Type B pancreatic cell (in vitro differentiated cells): ENCODE results near the gene HNRNPC. TPM values are rescaled to one million over a fixed set of nuclear protein-coding genes. Genes with fewer than 3 reads are reported as not detected.

Experiments
- DNase-seq: peaks from one replicate; pipeline ENCODE4 v3.0.0; 2021; ENCODE audit warnings: mixed read lengths; ENCODE audit not compliant: unreplicated experiment; ENCODE audit errors: extremely low spot score
- H3K27ac Mint-ChIP-seq: 2 replicates; pipeline ENCODE4 v1.8.0; 2021; ENCODE audit warnings: mild to moderate bottlenecking, mixed read lengths
- H3K27me3 Mint-ChIP-seq: 2 replicates; pipeline ENCODE4 v1.8.0; 2021; ENCODE audit warnings: mixed read lengths
- H3K36me3 Mint-ChIP-seq: 2 replicates; pipeline ENCODE4 v1.8.0; 2021; ENCODE audit warnings: mixed read lengths
- H3K4me1 Mint-ChIP-seq: one replicate; pipeline ENCODE4 v1.8.0; 2021; ENCODE audit warnings: mixed read lengths; ENCODE audit not compliant: unreplicated experiment
- H3K4me3 Mint-ChIP-seq: 2 replicates; pipeline ENCODE4 v1.8.0; 2021; ENCODE audit warnings: mild to moderate bottlenecking, mixed read lengths
- H3K9me3 Mint-ChIP-seq: 2 replicates; pipeline ENCODE4 v1.8.0; 2021; ENCODE audit warnings: mixed read lengths
- long read RNA-seq: library from polyadenylated mRNA; unstranded; transcript quantifications from one replicate; pipeline ENCODE4 v2.0.0, GENCODE V29; 2020
- total RNA-seq: library from RNA; stranded (reverse); gene quantifications from 2 replicates; pipeline ENCODE4 v1.2.1, GENCODE V29; 2021; ENCODE audit warnings: low replicate concordance
- TF ChIP-seq, protein P1 (sequence below): fragments of 200-600 bp; sonication (generic); conservative IDR thresholded peaks from 2 replicates; pipeline ENCODE4 v1.5.0; 2021; ENCODE audit warnings: antibody characterized with exemption, mild to moderate bottlenecking

Gene HNRNPC
- total RNA-seq = 474 and 692 TPM in 2 replicates
- long read RNA-seq, full-length matches to known transcripts = 1,024 of 1,378 reads
- long read RNA-seq, partial matches to known transcripts = 44 of 1,378 reads
- long read RNA-seq, other reads (novel, unspliced or antisense) = 310 of 1,378 reads

DNA sequence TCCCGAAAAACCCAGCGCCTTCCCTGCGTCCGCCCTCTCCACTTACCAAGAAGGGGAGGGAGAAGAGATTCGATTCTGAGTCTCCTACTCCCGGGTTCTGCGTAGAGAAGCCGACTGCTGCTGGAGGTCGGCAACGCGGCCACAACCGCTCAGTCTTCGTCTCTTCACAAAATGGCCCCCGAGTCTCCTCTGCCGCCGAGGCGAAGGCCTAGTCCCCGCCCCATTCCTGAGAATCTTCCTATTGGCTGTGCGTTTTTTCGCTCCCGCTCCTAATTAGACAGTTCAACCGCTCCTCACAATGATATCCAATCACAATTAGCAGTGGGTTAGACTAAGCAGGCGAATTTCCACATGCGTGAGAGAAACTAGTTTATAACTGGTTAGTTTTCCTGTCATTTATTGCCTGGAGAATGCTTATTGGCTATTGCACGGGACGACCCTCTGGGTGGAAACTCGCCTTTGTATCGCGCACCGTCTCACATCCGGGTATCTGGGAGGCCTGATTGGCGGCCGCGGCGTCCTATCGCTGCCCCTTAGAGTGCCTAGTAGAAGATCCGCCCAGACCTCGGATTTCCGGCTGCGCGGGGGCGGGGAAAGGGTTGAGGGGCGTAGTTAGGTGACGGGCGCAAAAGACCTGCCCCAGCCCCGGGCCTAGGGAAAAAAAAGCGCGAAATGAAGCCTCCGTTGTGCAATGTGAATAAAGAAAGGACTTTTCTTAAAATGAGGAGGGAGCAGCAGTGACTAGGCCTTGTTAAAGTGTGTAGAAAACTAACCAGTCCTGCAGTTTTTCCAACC lies at the start of gene HNRNPC:
TSS of gene HNRNPC (minus strand) at position 191 of the 795 bp plus-strand sequence. CDS start 35,249 bp downstream, outside the sequence.
- Mint-ChIP-seq H3K27ac (peak within 1 kb of the TSS; percentile 99), H3K4me3 (peak within 1 kb of the TSS; percentile 100), H3K36me3 (peaks cover 39% of the 10 kb centered on the region), H3K9me3 (no peaks in the 10 kb centered on the region), H3K27me3 (peaks cover 7% of the 10 kb centered on the region), H3K4me1 (peaks cover 22% of the 10 kb centered on the region)
- TF ChIP-seq, protein P1, sequence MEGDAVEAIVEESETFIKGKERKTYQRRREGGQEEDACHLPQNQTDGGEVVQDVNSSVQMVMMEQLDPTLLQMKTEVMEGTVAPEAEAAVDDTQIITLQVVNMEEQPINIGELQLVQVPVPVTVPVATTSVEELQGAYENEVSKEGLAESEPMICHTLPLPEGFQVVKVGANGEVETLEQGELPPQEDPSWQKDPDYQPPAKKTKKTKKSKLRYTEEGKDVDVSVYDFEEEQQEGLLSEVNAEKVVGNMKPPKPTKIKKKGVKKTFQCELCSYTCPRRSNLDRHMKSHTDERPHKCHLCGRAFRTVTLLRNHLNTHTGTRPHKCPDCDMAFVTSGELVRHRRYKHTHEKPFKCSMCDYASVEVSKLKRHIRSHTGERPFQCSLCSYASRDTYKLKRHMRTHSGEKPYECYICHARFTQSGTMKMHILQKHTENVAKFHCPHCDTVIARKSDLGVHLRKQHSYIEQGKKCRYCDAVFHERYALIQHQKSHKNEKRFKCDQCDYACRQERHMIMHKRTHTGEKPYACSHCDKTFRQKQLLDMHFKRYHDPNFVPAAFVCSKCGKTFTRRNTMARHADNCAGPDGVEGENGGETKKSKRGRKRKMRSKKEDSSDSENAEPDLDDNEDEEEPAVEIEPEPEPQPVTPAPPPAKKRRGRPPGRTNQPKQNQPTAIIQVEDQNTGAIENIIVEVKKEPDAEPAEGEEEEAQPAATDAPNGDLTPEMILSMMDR = no peak
- DNase-seq = peak; percentile 100

DNA sequence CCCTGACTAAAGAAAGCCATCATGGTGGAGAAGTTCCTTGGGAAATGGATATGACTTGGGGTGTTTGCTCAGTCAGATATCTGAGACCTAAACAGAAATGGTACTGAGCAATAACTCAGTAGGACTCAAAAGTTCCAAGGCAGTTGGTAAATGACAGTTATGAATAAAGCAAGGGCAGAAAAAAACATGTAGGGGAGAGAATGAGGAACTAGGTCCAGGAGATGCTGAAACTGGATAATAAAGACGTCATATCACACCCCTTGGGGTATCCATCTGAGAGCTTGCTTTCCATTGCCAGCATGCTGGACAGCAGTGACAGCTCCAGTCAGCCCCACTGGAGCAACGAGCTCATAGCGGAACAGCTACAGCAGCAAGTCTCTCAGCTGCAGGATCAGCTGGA lies 48.2 kb upstream of the HNRNPC start:
- Mint-ChIP-seq H3K27me3 (peaks cover 4% of the 10 kb centered on the region), H3K9me3 (no peaks in the 10 kb centered on the region), H3K27ac (no peak overlapping the region), H3K36me3 (no peaks in the 10 kb centered on the region), H3K4me1 (peaks cover 5% of the 10 kb centered on the region), H3K4me3 (no peak overlapping the region)
- DNase-seq = no peak
- TF ChIP-seq, protein P1 = no peak

DNA sequence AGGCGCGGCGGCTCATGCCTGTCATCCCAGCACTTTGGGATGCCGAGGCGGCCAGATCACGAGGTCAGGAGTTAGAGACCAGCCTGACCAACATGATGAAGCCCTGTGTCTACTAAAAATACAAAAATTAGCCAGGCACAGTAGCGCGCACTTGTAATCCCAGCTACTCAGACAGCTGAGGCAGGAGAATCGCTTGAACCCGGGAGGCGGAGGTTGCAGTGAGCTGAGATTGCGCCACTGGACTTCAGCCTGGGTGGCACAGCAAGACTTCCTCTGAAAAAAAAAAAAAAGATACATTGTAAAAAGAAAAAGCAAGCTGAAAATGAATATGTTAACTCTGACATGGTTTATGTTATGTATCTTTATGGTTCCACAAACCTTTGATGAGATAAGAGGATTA lies 44.3 kb upstream of the HNRNPC start:
- H3K27me3 Mint-ChIP-seq = no peaks in the 10 kb centered on the region
- H3K27ac Mint-ChIP-seq = no peak overlapping the region
- H3K4me1 Mint-ChIP-seq = peaks cover 5% of the 10 kb centered on the region
- H3K36me3 Mint-ChIP-seq = no peaks in the 10 kb centered on the region
- H3K4me3 Mint-ChIP-seq = no peak overlapping the region
- DNase-seq = no peak
- TF ChIP-seq, protein P1 = no peak
- no peaks in the 10 kb centered on the region for H3K9me3 Mint-ChIP-seq

DNA sequence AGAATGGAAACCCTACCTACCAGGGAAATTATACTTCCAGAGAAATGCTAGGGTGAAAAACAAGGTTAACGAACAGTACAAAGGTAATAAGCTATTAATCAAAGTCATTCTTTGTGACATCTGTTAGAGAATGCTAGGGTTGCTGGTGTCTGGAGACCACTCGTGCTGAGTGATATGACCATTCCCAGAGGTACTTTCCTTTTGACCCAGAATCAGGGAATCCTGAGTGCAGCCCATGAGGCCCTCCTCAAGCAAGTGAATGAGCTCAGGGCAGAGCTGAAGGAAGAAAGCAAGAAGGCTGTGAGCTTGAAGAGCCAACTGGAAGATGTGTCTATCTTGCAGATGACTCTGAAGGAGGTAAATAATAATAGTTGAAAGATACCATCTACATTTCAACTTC lies 42.4 kb upstream of the HNRNPC start:
- Mint-ChIP-seq H3K9me3 (no peaks in the 10 kb centered on the region), H3K36me3 (no peaks in the 10 kb centered on the region), H3K27ac (no peak overlapping the region), H3K27me3 (no peaks in the 10 kb centered on the region), H3K4me3 (no peak overlapping the region), H3K4me1 (peaks cover 17% of the 10 kb centered on the region)
- TF ChIP-seq, protein P1 = no peak
- DNase-seq = no peak

DNA sequence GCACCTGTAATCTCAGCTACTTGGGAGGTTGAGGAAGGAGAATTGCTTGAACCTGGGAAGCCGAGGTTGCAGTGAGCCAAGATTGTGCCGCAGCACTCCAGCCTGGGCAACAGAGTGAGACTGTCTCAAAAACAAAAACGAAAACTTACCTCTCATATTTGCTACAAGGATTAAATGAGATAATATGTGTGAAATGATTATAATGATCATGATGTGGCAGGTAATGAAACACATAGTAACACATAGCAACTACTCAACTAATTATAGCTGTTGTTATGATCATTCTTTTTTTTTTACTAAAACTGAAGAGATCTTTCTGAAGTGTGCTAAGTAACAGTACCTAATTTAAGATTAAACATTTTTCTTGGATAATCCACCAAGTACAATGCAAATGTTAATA lies 40.7 kb upstream of the HNRNPC start:
- H3K36me3 Mint-ChIP-seq = no peaks in the 10 kb centered on the region
- H3K4me3 Mint-ChIP-seq = no peak overlapping the region
- H3K27ac Mint-ChIP-seq = no peak overlapping the region
- H3K4me1 Mint-ChIP-seq = peaks cover 17% of the 10 kb centered on the region
- no peaks in the 10 kb centered on the region for H3K27me3 Mint-ChIP-seq
- DNase-seq = no peak
- TF ChIP-seq, protein P1 = no peak
- H3K9me3 Mint-ChIP-seq = no peaks in the 10 kb centered on the region
